ENCODE results near the gene CACNA1D.

CACNA1D gene

DNA sequence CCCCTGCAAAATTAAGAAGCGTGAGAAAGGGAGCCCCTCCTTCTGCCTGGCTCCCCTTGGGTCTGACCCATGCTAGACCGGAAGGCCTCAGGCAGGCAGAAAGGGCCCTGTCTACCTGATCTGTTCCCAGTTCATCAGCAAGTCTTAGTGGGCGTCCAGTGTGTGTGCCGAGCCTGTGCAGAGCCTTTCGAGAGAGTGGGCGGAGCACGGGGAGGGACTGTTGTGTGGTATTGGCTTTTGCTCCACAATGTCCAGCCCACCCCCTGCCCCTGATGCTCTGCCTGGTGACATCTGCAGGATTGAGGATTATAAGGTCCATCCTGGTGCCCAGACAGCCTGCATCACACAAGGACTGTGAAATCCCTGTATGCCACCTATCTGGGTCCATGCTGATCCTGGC is 268.9 kb downstream of the CACNA1D start:
- no peaks in the 10 kb centered on the region for H3K36me3 ChIP-seq (ENCODE audit: insufficient read depth, low read length)
- no peaks in the 10 kb centered on the region for H3K4me1 ChIP-seq (ENCODE audit: control insufficient read depth, insufficient read depth, low read length, unreplicated experiment)
- H3K27ac ChIP-seq (ENCODE audit: low read depth, low read length): no peak overlapping the region
- H3K27me3 ChIP-seq (ENCODE audit: insufficient read depth, low read length): peaks cover 6% of the 10 kb centered on the region; the same call in 1 of the 2 replicates
- H3K79me2 ChIP-seq (ENCODE audit: control insufficient read depth, insufficient read depth, low read length, unreplicated experiment): no peaks in the 10 kb centered on the region
- H2AFZ ChIP-seq (ENCODE audit: low read length, unreplicated experiment): no peak overlapping the region
- H3K4me3 ChIP-seq (ENCODE audit: low read depth, low read length): no peak overlapping the region

DNA sequence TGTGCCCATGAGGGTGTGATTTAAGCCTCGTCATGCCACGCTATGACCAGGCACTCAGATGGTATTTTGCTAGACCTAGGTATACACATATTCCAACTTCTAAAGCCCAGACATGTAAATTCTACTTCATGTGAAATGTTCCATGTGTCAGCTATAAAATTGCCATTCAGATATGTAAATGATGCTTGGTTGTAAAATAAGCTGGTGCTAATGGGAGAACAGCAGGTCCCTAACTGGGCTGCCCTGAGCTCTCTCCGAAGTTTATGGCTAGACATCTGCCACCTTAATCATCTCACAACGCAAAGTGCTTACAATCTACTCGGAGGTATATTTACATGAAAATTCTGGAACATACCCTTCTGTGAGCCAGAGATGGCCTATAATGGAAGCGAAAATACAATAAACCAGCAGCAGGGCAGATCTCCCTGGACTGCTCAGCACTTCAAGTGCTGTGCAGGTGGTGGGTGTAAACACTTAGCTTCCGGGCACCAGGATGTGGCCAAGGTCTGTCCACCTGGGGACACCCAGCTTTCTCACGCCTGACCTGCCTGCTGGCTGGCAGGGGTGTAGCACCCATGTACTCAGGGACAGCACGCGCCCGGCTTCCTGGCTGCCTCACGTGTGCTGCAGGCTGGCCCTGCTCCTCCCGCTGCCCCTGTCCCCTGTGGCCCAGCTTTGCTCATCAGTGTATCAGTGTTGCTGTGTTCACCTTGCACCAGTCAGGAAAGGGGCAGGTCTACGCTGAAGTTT is 269.8 kb downstream of the CACNA1D start:
- H2AFZ ChIP-seq (ENCODE audit: low read length, unreplicated experiment): no peak overlapping the region
- H3K27me3 ChIP-seq (ENCODE audit: insufficient read depth, low read length): peaks cover 6% of the 10 kb centered on the region; the same call in 1 of the 2 replicates
- no peaks in the 10 kb centered on the region for H3K36me3 ChIP-seq (ENCODE audit: insufficient read depth, low read length)
- H3K27ac ChIP-seq (ENCODE audit: low read depth, low read length): no peak overlapping the region
- no peaks in the 10 kb centered on the region for H3K4me1 ChIP-seq (ENCODE audit: control insufficient read depth, insufficient read depth, low read length, unreplicated experiment)
- H3K4me3 ChIP-seq (ENCODE audit: low read depth, low read length): no peak overlapping the region
- no peaks in the 10 kb centered on the region for H3K79me2 ChIP-seq (ENCODE audit: control insufficient read depth, insufficient read depth, low read length, unreplicated experiment)

DNA sequence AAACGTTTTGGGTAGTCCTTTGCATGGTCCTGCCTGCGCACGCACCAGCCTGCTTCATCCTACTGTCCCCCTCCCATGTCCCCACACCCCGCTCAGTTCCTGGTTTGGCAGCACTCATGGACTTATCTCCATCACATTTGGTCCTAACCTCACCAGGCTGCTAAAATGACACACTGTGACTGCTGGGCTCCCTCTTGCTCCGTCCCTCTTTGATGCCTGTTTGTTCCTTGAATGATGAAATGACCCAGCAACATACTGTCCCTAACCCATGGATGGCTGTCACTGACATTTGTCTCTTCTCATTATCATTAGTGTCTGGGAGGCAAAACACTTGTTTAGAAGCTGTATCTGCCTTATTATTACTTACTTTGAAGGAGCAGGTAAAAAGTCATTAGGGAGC is 271.3 kb downstream of the CACNA1D start:
- Histone ChIP-seq H3K27ac (ENCODE audit: low read depth, low read length) (no peak overlapping the region), H3K36me3 (ENCODE audit: insufficient read depth, low read length) (no peaks in the 10 kb centered on the region), H3K27me3 (ENCODE audit: insufficient read depth, low read length) (peaks cover 16% of the 10 kb centered on the region), H3K79me2 (ENCODE audit: control insufficient read depth, insufficient read depth, low read length, unreplicated experiment) (no peaks in the 10 kb centered on the region), H3K4me1 (ENCODE audit: control insufficient read depth, insufficient read depth, low read length, unreplicated experiment) (no peaks in the 10 kb centered on the region), H3K4me3 (ENCODE audit: low read depth, low read length) (no peak overlapping the region), H2AFZ (ENCODE audit: low read length, unreplicated experiment) (no peak overlapping the region)

DNA sequence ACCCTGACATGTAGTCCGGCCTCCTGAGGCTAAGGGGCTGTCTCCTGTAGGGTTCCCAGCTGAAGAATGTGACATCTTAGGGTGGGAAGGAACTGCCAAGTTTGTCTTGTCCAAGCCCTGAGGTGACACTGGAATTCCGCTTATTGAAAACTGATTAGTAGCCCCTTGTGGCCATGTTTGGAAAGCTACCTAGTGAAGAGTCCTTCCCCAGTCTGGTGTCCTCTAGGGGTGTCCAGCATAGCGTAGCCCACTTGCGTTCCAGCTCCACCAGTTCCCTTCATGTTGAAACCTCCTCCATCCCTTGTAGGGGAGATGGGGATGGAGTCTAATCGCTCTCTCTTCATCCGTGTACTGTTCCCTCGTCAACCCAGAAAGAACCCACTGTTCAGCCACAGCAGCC is 272.3 kb downstream of the CACNA1D start:
- no peak overlapping the region for H2AFZ ChIP-seq (ENCODE audit: low read length, unreplicated experiment)
- no peak overlapping the region for H3K4me3 ChIP-seq (ENCODE audit: low read depth, low read length)
- no peaks in the 10 kb centered on the region for H3K79me2 ChIP-seq (ENCODE audit: control insufficient read depth, insufficient read depth, low read length, unreplicated experiment)
- no peaks in the 10 kb centered on the region for H3K4me1 ChIP-seq (ENCODE audit: control insufficient read depth, insufficient read depth, low read length, unreplicated experiment)
- no peaks in the 10 kb centered on the region for H3K36me3 ChIP-seq (ENCODE audit: insufficient read depth, low read length)
- peaks cover 26% of the 10 kb centered on the region for H3K27me3 ChIP-seq (ENCODE audit: insufficient read depth, low read length)
- no peak overlapping the region for H3K27ac ChIP-seq (ENCODE audit: low read depth, low read length)

DNA sequence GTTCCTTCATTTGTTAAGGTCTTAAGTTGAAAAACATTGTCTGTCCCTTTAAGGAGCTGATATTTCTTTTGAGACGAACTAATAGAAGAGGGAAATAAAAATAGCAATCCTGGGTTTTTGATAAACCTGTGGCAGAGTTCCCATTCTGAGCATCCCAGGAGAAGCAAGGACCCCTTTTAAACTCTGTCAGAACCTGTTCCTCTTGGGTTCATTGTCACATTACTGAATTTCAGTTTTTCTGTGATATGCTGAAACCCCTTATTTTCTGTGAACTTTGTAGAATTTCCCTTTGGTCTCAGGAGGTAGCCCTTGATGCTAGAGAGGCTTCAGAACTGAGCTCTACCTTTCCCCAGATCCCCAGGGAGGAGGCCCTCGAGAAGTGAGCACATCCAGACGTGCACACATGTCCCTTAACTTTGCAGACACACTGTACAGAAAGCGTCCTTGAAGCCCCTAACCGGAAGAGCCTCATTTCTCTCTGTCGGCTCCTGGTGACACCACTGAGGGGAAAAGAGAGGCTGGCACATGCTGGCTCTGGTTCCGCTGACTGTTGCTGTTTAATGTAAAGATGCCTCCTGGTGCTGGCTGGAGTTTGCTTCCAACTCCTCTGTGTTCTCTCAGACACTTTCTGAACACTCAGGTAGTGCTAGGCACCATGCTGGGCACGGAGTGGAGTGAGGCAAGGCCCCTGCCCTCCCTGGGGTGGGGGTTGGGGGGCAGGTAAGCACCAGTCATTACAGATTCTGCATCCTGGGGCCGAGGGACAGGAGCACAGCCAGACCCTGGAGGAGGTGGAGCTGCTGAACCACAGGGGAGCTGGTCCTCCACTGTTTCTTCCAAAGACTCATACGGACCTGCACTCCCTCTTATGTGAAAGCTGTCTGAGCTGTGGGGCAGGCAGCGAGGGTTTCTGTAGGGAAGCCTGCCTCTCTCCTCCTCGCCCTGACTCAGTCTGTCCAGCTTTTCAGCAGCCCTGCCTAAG is 274.4 kb downstream of the CACNA1D start:
- Histone ChIP-seq H3K36me3 (ENCODE audit: insufficient read depth, low read length) (no peaks in the 10 kb centered on the region), H3K79me2 (ENCODE audit: control insufficient read depth, insufficient read depth, low read length, unreplicated experiment) (no peaks in the 10 kb centered on the region), H3K4me1 (ENCODE audit: control insufficient read depth, insufficient read depth, low read length, unreplicated experiment) (no peaks in the 10 kb centered on the region), H3K4me3 (ENCODE audit: low read depth, low read length) (no peak overlapping the region), H3K27ac (ENCODE audit: low read depth, low read length) (no peak overlapping the region), H3K27me3 (ENCODE audit: insufficient read depth, low read length) (peaks cover 34% of the 10 kb centered on the region), H2AFZ (ENCODE audit: low read length, unreplicated experiment) (no peak overlapping the region)

DNA sequence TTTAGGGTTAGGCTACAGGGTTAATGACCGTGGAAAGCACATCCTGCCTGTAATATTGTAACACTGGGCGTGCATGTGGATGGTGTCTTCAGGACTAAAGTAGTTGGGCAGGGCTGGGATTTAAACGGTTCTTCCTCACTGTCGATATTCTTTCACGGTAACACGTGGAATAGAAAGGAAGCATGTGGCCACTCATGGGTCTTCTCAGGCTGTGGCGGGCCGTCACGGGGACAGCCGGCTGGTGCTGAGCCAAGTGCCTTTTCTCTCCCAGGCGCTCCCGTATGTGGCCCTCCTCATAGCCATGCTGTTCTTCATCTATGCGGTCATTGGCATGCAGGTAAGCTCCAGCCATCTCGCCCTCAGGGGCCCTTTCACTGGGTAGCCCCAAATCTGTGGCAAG is 278.2 kb downstream of the CACNA1D start:
- H3K36me3 ChIP-seq (ENCODE audit: insufficient read depth, low read length): no peaks in the 10 kb centered on the region
- no peak overlapping the region for H3K27ac ChIP-seq (ENCODE audit: low read depth, low read length)
- no peak overlapping the region for H3K4me3 ChIP-seq (ENCODE audit: low read depth, low read length)
- H3K27me3 ChIP-seq (ENCODE audit: insufficient read depth, low read length): peaks cover 34% of the 10 kb centered on the region
- H3K4me1 ChIP-seq (ENCODE audit: control insufficient read depth, insufficient read depth, low read length, unreplicated experiment): no peaks in the 10 kb centered on the region
- no peaks in the 10 kb centered on the region for H3K79me2 ChIP-seq (ENCODE audit: control insufficient read depth, insufficient read depth, low read length, unreplicated experiment)
- no peak overlapping the region for H2AFZ ChIP-seq (ENCODE audit: low read length, unreplicated experiment)

DNA sequence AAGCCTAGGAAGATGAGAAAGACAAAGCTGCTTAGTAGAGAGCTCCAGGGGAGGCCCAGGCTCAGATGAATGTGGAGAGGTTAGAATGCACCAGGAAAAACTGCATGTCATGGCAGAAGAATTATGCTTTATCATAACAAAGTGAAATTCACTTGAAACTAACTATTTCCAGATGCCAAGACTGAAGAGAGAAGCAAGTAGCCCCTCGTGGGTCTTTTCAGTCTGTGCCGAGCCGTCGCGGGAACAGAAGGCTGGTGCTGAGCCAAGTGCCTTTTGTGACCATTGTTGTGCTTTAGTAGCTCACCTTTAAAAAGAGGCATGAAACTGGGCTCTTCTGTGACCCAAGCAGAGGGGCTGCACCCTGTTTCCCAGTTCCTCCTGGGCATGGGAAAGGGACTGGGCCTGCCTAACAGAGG is 278.6 kb downstream of the CACNA1D start:
- no peaks in the 10 kb centered on the region for H3K36me3 ChIP-seq (ENCODE audit: insufficient read depth, low read length)
- peaks cover 32% of the 10 kb centered on the region for H3K27me3 ChIP-seq (ENCODE audit: insufficient read depth, low read length)
- no peaks in the 10 kb centered on the region for H3K4me1 ChIP-seq (ENCODE audit: control insufficient read depth, insufficient read depth, low read length, unreplicated experiment)
- H2AFZ ChIP-seq (ENCODE audit: low read length, unreplicated experiment): no peak overlapping the region
- H3K4me3 ChIP-seq (ENCODE audit: low read depth, low read length): no peak overlapping the region
- no peak overlapping the region for H3K27ac ChIP-seq (ENCODE audit: low read depth, low read length)
- no peaks in the 10 kb centered on the region for H3K79me2 ChIP-seq (ENCODE audit: control insufficient read depth, insufficient read depth, low read length, unreplicated experiment)

DNA sequence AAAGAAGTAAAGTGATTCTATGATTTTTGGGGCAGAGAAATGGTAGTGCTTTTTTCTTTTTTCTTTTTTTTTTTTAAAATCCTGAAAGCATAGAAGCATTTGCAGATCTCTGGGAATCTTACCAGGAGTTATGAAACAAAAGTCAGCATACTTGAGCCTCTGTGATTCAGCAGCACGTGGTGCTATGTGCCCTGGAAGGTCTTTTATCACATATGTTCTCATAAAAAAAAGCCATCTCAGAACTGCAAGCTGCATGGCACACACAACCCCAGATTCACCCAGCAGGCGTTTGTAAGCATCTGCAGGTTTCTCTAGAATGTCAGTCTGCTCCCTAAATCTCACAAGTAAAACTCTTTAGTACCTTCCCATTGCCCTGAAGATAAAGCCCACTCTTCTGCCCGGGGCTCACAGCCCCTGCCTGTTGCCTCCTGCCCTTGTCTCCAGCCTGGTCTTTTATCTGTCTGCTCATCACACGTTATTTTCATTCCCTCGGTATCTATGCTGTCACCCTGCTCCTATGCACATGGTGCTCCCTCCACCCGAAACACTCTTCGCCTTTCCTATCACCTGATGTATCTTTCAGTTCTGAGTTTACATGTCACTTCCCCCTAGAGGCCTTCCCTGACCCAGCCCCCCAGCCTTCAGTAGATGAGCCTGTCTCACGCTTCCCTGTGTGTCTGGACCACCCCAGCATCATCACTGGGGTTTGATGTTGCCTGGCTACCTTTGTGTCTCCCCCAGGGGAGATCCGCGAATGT is 279.4 kb downstream of the CACNA1D start:
- Histone ChIP-seq H3K27me3 (ENCODE audit: insufficient read depth, low read length) (peaks cover 32% of the 10 kb centered on the region), H3K27ac (ENCODE audit: low read depth, low read length) (no peak overlapping the region), H3K4me1 (ENCODE audit: control insufficient read depth, insufficient read depth, low read length, unreplicated experiment) (no peaks in the 10 kb centered on the region), H2AFZ (ENCODE audit: low read length, unreplicated experiment) (no peak overlapping the region), H3K4me3 (ENCODE audit: low read depth, low read length) (no peak overlapping the region), H3K36me3 (ENCODE audit: insufficient read depth, low read length) (no peaks in the 10 kb centered on the region), H3K79me2 (ENCODE audit: control insufficient read depth, insufficient read depth, low read length, unreplicated experiment) (no peaks in the 10 kb centered on the region)

DNA sequence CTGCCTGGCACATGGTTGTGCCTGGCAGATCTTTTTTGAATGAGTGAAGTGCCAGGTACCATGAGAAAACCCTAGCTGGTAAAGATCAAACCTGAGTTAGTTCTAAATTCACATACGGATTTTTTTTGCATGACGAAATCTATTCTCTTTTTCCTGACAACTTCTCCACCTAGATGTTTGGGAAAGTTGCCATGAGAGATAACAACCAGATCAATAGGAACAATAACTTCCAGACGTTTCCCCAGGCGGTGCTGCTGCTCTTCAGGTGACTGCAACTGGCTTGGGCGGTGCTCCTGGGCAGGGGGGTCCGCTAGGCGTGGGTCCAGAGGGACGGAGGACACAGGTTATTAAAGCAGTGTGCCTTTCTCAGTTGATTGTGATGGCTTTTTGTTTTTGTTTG is 280.0 kb downstream of the CACNA1D start:
- no peaks in the 10 kb centered on the region for H3K36me3 ChIP-seq (ENCODE audit: insufficient read depth, low read length)
- H2AFZ ChIP-seq (ENCODE audit: low read length, unreplicated experiment): no peak overlapping the region
- H3K27me3 ChIP-seq (ENCODE audit: insufficient read depth, low read length): peaks cover 31% of the 10 kb centered on the region
- H3K27ac ChIP-seq (ENCODE audit: low read depth, low read length): no peak overlapping the region
- H3K79me2 ChIP-seq (ENCODE audit: control insufficient read depth, insufficient read depth, low read length, unreplicated experiment): no peaks in the 10 kb centered on the region
- no peak overlapping the region for H3K4me3 ChIP-seq (ENCODE audit: low read depth, low read length)
- no peaks in the 10 kb centered on the region for H3K4me1 ChIP-seq (ENCODE audit: control insufficient read depth, insufficient read depth, low read length, unreplicated experiment)

DNA sequence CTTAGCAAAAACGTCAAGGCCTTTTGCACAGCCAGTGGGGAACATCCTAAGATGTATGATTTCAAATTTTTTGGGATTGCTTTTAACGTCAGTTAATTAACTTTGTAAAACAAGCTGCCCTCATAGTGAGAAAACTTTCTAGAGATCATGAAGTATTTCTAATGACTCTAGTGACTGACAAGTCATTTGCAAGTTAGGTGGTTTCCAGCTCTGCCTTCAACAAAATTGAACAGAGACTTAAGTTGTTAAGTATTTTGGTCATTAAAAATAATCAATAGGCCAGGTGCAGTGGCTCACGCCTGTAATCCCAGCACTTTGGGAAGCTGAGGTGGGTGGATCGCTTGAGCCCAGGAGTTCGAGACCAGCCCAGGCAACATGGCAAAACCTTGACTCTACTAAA is 280.6 kb downstream of the CACNA1D start:
- Histone ChIP-seq H3K27me3 (ENCODE audit: insufficient read depth, low read length) (peaks cover 25% of the 10 kb centered on the region), H3K79me2 (ENCODE audit: control insufficient read depth, insufficient read depth, low read length, unreplicated experiment) (no peaks in the 10 kb centered on the region), H2AFZ (ENCODE audit: low read length, unreplicated experiment) (no peak overlapping the region)

More for the DNA sequence above, 280.6 kb downstream of the CACNA1D start:
- no peaks in the 10 kb centered on the region for H3K36me3 ChIP-seq (ENCODE audit: insufficient read depth, low read length)
- no peaks in the 10 kb centered on the region for H3K4me1 ChIP-seq (ENCODE audit: control insufficient read depth, insufficient read depth, low read length, unreplicated experiment)
- no peak overlapping the region for H3K4me3 ChIP-seq (ENCODE audit: low read depth, low read length)
- no peak overlapping the region for H3K27ac ChIP-seq (ENCODE audit: low read depth, low read length)

All from ACC112 (cell line).